BE2C (cell line): Measurements from ENCODE around the gene LRIG1. TPM values are rescaled to one million over a fixed set of nuclear protein-coding genes. Genes with fewer than 3 reads are reported as not detected.
A peak's percentile ranks its signal among the peaks of the same experiment; 100 is the strongest.

ENCODE experiments used
- DNase-seq: peaks from one replicate; pipeline ENCODE4 v3.0.0-alpha.2; 2020
- H3K27me3 ChIP-seq: fragments of 250-450 bp; sonication (Bioruptor Pico); 2 replicates; pipeline ENCODE4 v1.5.1; 2020; ENCODE audit warnings: mild to moderate bottlenecking
- H3K36me3 ChIP-seq: fragments of 250-450 bp; sonication (Bioruptor Pico); 2 replicates; pipeline ENCODE4 v1.5.1; 2020; ENCODE audit warnings: mild to moderate bottlenecking
- H3K4me1 ChIP-seq: fragments of 250-450 bp; sonication (Bioruptor Pico); 2 replicates; pipeline ENCODE4 v1.5.1; 2020
- H3K4me3 ChIP-seq: 2 replicates; pipeline ENCODE4 v1.5.1; 2011; ENCODE audit warnings: low read depth, low read length
- H3K9me3 ChIP-seq: fragments of 250-450 bp; sonication (Bioruptor Pico); 2 replicates; pipeline ENCODE4 v1.5.1; 2020
- polyA plus RNA-seq: library from polyadenylated mRNA; unstranded; fragments of >200 nt; gene quantifications from one replicate; pipeline ENCODE4 v1.2.1, GENCODE V29; 2012; ENCODE audit warnings: low read depth, missing spikeins; ENCODE audit not compliant: insufficient read length, insufficient read depth
- TF ChIP-seq, protein P1 (sequence below): IDR thresholded peaks from 2 replicates; pipeline ENCODE4 v1.5.1; 2012; ENCODE audit warnings: mild to moderate bottlenecking, low read depth, low read length

Gene LRIG1, protein sequence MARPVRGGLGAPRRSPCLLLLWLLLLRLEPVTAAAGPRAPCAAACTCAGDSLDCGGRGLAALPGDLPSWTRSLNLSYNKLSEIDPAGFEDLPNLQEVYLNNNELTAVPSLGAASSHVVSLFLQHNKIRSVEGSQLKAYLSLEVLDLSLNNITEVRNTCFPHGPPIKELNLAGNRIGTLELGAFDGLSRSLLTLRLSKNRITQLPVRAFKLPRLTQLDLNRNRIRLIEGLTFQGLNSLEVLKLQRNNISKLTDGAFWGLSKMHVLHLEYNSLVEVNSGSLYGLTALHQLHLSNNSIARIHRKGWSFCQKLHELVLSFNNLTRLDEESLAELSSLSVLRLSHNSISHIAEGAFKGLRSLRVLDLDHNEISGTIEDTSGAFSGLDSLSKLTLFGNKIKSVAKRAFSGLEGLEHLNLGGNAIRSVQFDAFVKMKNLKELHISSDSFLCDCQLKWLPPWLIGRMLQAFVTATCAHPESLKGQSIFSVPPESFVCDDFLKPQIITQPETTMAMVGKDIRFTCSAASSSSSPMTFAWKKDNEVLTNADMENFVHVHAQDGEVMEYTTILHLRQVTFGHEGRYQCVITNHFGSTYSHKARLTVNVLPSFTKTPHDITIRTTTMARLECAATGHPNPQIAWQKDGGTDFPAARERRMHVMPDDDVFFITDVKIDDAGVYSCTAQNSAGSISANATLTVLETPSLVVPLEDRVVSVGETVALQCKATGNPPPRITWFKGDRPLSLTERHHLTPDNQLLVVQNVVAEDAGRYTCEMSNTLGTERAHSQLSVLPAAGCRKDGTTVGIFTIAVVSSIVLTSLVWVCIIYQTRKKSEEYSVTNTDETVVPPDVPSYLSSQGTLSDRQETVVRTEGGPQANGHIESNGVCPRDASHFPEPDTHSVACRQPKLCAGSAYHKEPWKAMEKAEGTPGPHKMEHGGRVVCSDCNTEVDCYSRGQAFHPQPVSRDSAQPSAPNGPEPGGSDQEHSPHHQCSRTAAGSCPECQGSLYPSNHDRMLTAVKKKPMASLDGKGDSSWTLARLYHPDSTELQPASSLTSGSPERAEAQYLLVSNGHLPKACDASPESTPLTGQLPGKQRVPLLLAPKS
- 2.2 TPM for polyA plus RNA-seq

DNA sequence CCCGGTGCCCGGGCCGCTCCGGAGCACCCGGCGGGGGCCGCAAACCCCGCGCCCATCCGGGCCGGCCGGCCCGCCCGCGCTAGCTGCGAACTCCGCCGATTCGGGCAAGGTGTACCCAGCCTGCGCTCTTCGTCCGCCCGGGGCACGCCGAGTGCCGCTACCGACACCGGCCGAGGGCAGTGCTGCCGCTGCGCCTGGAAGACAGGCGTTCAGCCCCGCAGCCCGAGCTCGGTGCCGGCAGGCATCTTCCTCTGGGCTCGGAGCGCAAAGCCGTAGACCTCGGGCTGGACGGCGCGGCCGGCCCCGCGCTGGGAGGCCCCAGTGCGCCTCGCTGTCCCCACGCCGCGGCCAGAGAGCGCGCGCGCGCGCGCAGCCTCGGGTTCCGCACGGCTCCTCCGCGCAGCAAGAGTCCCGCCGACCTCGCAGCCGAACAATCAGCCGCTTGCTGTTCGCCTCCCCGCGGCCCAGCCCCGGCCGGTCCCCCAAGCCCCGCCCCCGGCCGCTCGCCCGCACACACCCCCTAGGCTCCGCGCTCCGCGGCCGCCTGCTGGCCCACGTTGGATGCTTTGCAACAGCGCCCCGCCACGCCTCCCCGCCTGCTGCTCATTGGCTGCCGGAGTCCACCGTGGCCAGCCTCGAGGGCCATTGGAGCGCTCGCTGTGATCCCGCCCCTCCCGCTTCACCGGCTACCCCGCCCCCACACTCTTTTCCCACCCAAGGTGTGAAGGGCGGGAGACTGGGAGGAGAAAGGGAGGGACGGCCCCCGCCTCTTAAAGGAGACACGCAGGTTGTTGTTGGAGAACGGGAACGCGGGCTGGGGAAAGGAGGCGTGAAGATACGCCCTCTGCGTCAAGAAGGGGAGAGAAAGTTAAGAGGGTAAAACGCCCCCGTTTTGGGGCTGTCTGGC lies at the start of gene LRIG1:
TSS of gene LRIG1 (minus strand) at position 447 of the 907 bp plus-strand sequence. CDS start 615 bp downstream, outside the sequence.
- Histone ChIP-seq H3K4me1 (no peaks in the 10 kb centered on the region), H3K9me3 (no peaks in the 10 kb centered on the region), H3K27me3 (peaks cover 81% of the 10 kb centered on the region), H3K4me3 (peak within 1 kb of the TSS; percentile 59), H3K36me3 (no peaks in the 10 kb centered on the region)
- TF ChIP-seq, protein P1, sequence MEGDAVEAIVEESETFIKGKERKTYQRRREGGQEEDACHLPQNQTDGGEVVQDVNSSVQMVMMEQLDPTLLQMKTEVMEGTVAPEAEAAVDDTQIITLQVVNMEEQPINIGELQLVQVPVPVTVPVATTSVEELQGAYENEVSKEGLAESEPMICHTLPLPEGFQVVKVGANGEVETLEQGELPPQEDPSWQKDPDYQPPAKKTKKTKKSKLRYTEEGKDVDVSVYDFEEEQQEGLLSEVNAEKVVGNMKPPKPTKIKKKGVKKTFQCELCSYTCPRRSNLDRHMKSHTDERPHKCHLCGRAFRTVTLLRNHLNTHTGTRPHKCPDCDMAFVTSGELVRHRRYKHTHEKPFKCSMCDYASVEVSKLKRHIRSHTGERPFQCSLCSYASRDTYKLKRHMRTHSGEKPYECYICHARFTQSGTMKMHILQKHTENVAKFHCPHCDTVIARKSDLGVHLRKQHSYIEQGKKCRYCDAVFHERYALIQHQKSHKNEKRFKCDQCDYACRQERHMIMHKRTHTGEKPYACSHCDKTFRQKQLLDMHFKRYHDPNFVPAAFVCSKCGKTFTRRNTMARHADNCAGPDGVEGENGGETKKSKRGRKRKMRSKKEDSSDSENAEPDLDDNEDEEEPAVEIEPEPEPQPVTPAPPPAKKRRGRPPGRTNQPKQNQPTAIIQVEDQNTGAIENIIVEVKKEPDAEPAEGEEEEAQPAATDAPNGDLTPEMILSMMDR, result 0 out of 2 replicates have a peak, but pooled peaks have one; percentile 1
- DNase-seq, result peak; percentile 99

DNA sequence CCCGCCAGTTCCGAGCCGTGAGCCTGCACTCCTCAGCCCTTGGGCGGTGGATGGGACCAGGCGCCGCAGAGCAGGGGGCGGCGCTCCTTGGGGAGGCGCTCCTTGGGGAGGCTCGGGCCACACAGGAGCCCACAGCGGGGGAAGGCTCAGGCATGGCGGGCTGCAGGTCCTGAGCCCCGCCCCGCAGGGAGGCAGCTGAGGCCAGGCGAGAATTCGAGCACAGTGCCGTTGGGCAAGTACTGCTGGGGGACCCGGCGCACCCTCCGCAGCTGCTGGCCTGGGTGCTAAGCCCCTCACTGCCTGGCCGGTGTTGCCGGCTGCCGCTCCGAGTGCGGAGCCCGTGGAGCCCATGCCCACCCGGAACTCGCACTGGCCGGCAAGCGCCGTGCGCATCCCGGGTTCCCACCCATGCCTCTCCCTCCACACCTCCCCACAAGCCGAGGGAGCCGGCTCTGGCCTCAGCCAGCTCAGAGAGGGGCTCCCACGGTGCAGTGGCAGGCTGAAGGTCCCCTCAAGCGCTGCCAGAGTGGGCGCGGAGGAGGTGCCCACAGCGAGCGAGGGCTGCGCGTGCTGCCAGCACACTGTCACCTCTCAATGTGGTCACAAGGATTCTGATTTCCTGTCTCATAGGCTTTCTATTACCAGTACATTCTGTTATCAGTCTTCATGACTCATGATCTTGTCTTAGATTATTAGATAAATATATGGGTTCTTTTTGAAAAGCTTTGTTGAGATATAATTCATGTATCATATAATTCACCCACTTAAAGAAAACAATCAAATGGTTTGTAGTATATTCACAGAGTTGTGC lies 44.0 kb upstream of the LRIG1 start:
- Histone ChIP-seq H3K4me1 (no peaks in the 10 kb centered on the region), H3K27me3 (no peaks in the 10 kb centered on the region; the same call in 1 of the 2 replicates), H3K9me3 (no peaks in the 10 kb centered on the region), H3K4me3 (no peak overlapping the region), H3K36me3 (no peaks in the 10 kb centered on the region)
- no peak for DNase-seq
- TF ChIP-seq, protein P1, result no peak

DNA sequence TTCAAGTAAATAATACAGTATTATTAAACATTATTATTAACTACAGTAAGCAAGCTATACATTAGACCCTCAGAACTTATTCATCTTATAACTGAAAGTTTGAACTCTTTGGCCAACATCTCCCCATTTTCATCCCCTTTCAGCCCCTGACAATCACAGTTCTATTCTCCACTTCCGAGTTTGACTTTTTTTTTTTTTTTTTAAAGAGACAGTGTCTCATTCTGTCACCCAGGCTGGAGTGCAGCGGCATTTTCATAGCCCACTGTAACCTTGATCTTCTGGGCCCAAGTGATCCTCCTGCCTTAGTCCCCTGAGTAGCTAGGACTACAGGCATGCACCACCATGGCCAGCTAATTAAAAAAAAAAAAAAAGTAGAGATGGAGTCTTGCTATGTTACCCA lies 41.3 kb upstream of the LRIG1 start:
- DNase-seq, result no peak
- TF ChIP-seq, protein P1, result no peak
- Histone ChIP-seq H3K9me3 (no peaks in the 10 kb centered on the region), H3K36me3 (no peaks in the 10 kb centered on the region), H3K4me3 (no peak overlapping the region), H3K27me3 (no peaks in the 10 kb centered on the region; the same call in 1 of the 2 replicates), H3K4me1 (no peaks in the 10 kb centered on the region)

DNA sequence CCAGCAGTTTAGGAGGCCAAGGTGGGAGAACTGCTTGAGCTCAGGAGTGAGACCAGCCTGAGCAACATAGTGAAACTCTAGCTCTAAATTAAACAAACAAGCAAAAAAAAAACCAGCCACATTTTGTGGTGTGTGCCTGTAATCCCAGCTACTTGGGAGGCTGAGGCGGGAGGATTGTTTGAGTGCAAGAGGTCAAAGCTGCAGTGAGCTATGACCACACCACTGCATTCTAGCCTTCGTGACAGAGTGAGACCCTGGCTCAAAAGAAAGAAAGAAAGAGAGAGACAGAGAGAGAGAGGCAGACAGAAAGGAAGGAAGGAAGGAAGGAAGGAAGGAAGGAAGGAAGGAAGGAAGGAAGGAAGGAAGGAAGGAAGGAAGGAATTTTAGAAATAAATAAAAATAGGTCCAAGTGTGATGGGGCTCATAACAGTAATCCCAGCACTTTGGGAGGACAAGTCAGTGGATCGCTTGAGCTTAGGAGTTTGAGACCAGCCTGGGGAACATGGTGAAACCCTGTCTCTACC lies 38.7 kb upstream of the LRIG1 start:
- H3K27me3 ChIP-seq, result no peaks in the 10 kb centered on the region; the same call in 1 of the 2 replicates
- DNase-seq, result no peak
- no peaks in the 10 kb centered on the region for H3K36me3 ChIP-seq
- H3K4me1 ChIP-seq, result no peaks in the 10 kb centered on the region
- TF ChIP-seq, protein P1, result no peak
- no peak overlapping the region for H3K4me3 ChIP-seq
- no peaks in the 10 kb centered on the region for H3K9me3 ChIP-seq
